ENCODE measurements around the gene OSBPL5. TPM values are rescaled to one million over a fixed set of nuclear protein-coding genes. Genes with fewer than 3 reads are reported as not detected.

Gene OSBPL5
- total RNA-seq, 1 donor from 2014 or later = 1.6 TPM

- no peak overlapping the region for H3K27ac Mint-ChIP-seq
These were observed 55.0 kb downstream of the OSBPL5 start for GRCh38 chr11:3109921-3110706.

GRCh38 chr11:3109434-3109833 lies 55.7 kb downstream of the OSBPL5 start:
- no peaks in the 10 kb centered on the region for H3K27me3 Mint-ChIP-seq (ENCODE audit: insufficient read depth)
- no peak overlapping the region for H3K27ac Mint-ChIP-seq
- DNase-seq (ENCODE audit: low spot score) = no peak
- H3K4me1 Mint-ChIP-seq (ENCODE audit: low read depth) = no peaks in the 10 kb centered on the region
- H3K36me3 Mint-ChIP-seq (ENCODE audit: low read depth) = no peaks in the 10 kb centered on the region
- H3K4me3 Mint-ChIP-seq = no peak overlapping the region
- intact Hi-C loops (cut with micrococcal nuclease) = no loop called here
- H3K9me3 Mint-ChIP-seq = peaks cover 5% of the 10 kb centered on the region

More at GRCh38 chr11:3109921-3110706, 55.0 kb downstream of the OSBPL5 start:
- no peaks in the 10 kb centered on the region for H3K4me1 Mint-ChIP-seq (ENCODE audit: low read depth)
- no peaks in the 10 kb centered on the region for H3K27me3 Mint-ChIP-seq (ENCODE audit: insufficient read depth)
- intact Hi-C loops (cut with micrococcal nuclease) = loop anchor here (1.0 kb wide), 1 partner anchor 107 kb away; no protein-coding TSS in a partner anchor
- no peak overlapping the region for H3K4me3 Mint-ChIP-seq
- H3K36me3 Mint-ChIP-seq (ENCODE audit: low read depth) = peaks cover 1% of the 10 kb centered on the region
- DNase-seq (ENCODE audit: low spot score) = no peak
- peaks cover 9% of the 10 kb centered on the region for H3K9me3 Mint-ChIP-seq

- H3K4me1 Mint-ChIP-seq (ENCODE audit: low read depth) = no peaks in the 10 kb centered on the region
- no peak overlapping the region for H3K4me3 Mint-ChIP-seq
- no peak for DNase-seq (ENCODE audit: low spot score)
- H3K27ac Mint-ChIP-seq = no peak overlapping the region
- intact Hi-C loops (cut with micrococcal nuclease) = no loop called here
- no peaks in the 10 kb centered on the region for H3K9me3 Mint-ChIP-seq
- no peaks in the 10 kb centered on the region for H3K36me3 Mint-ChIP-seq (ENCODE audit: low read depth)
- H3K27me3 Mint-ChIP-seq (ENCODE audit: insufficient read depth) = no peaks in the 10 kb centered on the region
These were observed 56.9 kb downstream of the OSBPL5 start for GRCh38 chr11:3108183-3108721.

- Mint-ChIP-seq H3K27me3 (ENCODE audit: insufficient read depth) (no peaks in the 10 kb centered on the region), H3K27ac (no peak overlapping the region), H3K4me3 (no peak overlapping the region), H3K4me1 (ENCODE audit: low read depth) (no peaks in the 10 kb centered on the region), H3K36me3 (ENCODE audit: low read depth) (no peaks in the 10 kb centered on the region), H3K9me3 (no peaks in the 10 kb centered on the region)
- no peak for DNase-seq (ENCODE audit: low spot score)
- intact Hi-C loops (cut with micrococcal nuclease) = no loop called here
These were observed 57.4 kb downstream of the OSBPL5 start for GRCh38 chr11:3107608-3108182.

- Mint-ChIP-seq H3K36me3 (ENCODE audit: low read depth) (no peaks in the 10 kb centered on the region), H3K4me1 (ENCODE audit: low read depth) (no peaks in the 10 kb centered on the region), H3K27ac (no peak overlapping the region), H3K4me3 (no peak overlapping the region), H3K27me3 (ENCODE audit: insufficient read depth) (no peaks in the 10 kb centered on the region), H3K9me3 (no peaks in the 10 kb centered on the region)
- DNase-seq (ENCODE audit: low spot score) = no peak
- intact Hi-C loops (cut with micrococcal nuclease) = no loop called here
These were observed 58.2 kb downstream of the OSBPL5 start for GRCh38 chr11:3106736-3107524.

- no peak overlapping the region for H3K4me3 Mint-ChIP-seq
- no peaks in the 10 kb centered on the region for H3K9me3 Mint-ChIP-seq
- H3K27ac Mint-ChIP-seq = no peak overlapping the region
- intact Hi-C loops (cut with micrococcal nuclease) = no loop called here
- no peak for DNase-seq (ENCODE audit: low spot score)
- H3K36me3 Mint-ChIP-seq (ENCODE audit: low read depth) = no peaks in the 10 kb centered on the region
- H3K4me1 Mint-ChIP-seq (ENCODE audit: low read depth) = no peaks in the 10 kb centered on the region
- H3K27me3 Mint-ChIP-seq (ENCODE audit: insufficient read depth) = no peaks in the 10 kb centered on the region
These were observed 59.0 kb downstream of the OSBPL5 start for GRCh38 chr11:3105791-3106735.

- Mint-ChIP-seq H3K36me3 (ENCODE audit: low read depth) (no peaks in the 10 kb centered on the region), H3K27me3 (ENCODE audit: insufficient read depth) (no peaks in the 10 kb centered on the region), H3K27ac (no peak overlapping the region), H3K9me3 (no peaks in the 10 kb centered on the region), H3K4me1 (ENCODE audit: low read depth) (no peaks in the 10 kb centered on the region), H3K4me3 (no peak overlapping the region)
- DNase-seq (ENCODE audit: low spot score) = no peak
- intact Hi-C loops (cut with micrococcal nuclease) = no loop called here
These were observed 59.9 kb downstream of the OSBPL5 start for GRCh38 chr11:3104961-3105790.

GRCh38 chr11:3104051-3104714 lies 60.9 kb downstream of the OSBPL5 start:
- intact Hi-C loops (cut with micrococcal nuclease) = no loop called here
- H3K4me3 Mint-ChIP-seq = no peak overlapping the region
- no peaks in the 10 kb centered on the region for H3K36me3 Mint-ChIP-seq (ENCODE audit: low read depth)
- no peaks in the 10 kb centered on the region for H3K27me3 Mint-ChIP-seq (ENCODE audit: insufficient read depth)
- no peak for DNase-seq (ENCODE audit: low spot score)
- no peaks in the 10 kb centered on the region for H3K4me1 Mint-ChIP-seq (ENCODE audit: low read depth)
- no peak overlapping the region for H3K27ac Mint-ChIP-seq
- H3K9me3 Mint-ChIP-seq = no peaks in the 10 kb centered on the region

GRCh38 chr11:3103076-3103475 lies 62.0 kb downstream of the OSBPL5 start:
- DNase-seq (ENCODE audit: low spot score) = no peak
- Mint-ChIP-seq H3K4me1 (ENCODE audit: low read depth) (no peaks in the 10 kb centered on the region), H3K27me3 (ENCODE audit: insufficient read depth) (no peaks in the 10 kb centered on the region), H3K27ac (no peak overlapping the region), H3K9me3 (no peaks in the 10 kb centered on the region), H3K36me3 (ENCODE audit: low read depth) (no peaks in the 10 kb centered on the region), H3K4me3 (no peak overlapping the region)
- intact Hi-C loops (cut with micrococcal nuclease) = no loop called here

GRCh38 chr11:3102641-3102921 lies 62.5 kb downstream of the OSBPL5 start:
- H3K36me3 Mint-ChIP-seq (ENCODE audit: low read depth) = no peaks in the 10 kb centered on the region
- no peaks in the 10 kb centered on the region for H3K9me3 Mint-ChIP-seq
- no peaks in the 10 kb centered on the region for H3K27me3 Mint-ChIP-seq (ENCODE audit: insufficient read depth)
- intact Hi-C loops (cut with micrococcal nuclease) = no loop called here
- H3K27ac Mint-ChIP-seq = no peak overlapping the region
- no peak overlapping the region for H3K4me3 Mint-ChIP-seq
- DNase-seq (ENCODE audit: low spot score) = no peak
- no peaks in the 10 kb centered on the region for H3K4me1 Mint-ChIP-seq (ENCODE audit: low read depth)

- H3K27me3 Mint-ChIP-seq (ENCODE audit: insufficient read depth) = no peaks in the 10 kb centered on the region
- no peak for DNase-seq (ENCODE audit: low spot score)
- H3K4me1 Mint-ChIP-seq (ENCODE audit: low read depth) = no peaks in the 10 kb centered on the region
- intact Hi-C loops (cut with micrococcal nuclease) = no loop called here
- H3K4me3 Mint-ChIP-seq = no peak overlapping the region
- no peaks in the 10 kb centered on the region for H3K9me3 Mint-ChIP-seq
- H3K36me3 Mint-ChIP-seq (ENCODE audit: low read depth) = no peaks in the 10 kb centered on the region
- no peak overlapping the region for H3K27ac Mint-ChIP-seq
These were observed 63.0 kb downstream of the OSBPL5 start for GRCh38 chr11:3101921-3102640.

Data from activated T-helper 1 cell treated with anti-CD3 and anti-CD28 coated beads, Interleukin-12 subunit alpha, Interleukin-12 subunit beta, Interleukin-2, Interleukin-4 antibody, amounts not matched to agents 30 ng/mL and 10 ng/mL and 1 ng/mL, durations not matched to agents 14 hours and 24 hours and 36 hours (primary cell).